LNCaP clone FGC (cell line): ENCODE results near the gene HIVEP3.

Experiments used
- DNase-seq: peaks from one replicate; pipeline ENCODE4 v3.0.0-alpha.2; 2011; ENCODE audit warnings: low read depth
- H3K4me3 ChIP-seq: 2 replicates; pipeline ENCODE4 v1.5.1; 2011; ENCODE audit warnings: mild to moderate bottlenecking, low read depth, low read length, control low read depth
- TF ChIP-seq, protein P1 (sequence below): IDR thresholded peaks from 2 replicates; pipeline ENCODE4 v1.5.1; 2012; ENCODE audit warnings: mild to moderate bottlenecking; ENCODE audit not compliant: control insufficient read depth, insufficient read depth; ENCODE audit errors: extremely low read depth

HIVEP3 gene

DNA sequence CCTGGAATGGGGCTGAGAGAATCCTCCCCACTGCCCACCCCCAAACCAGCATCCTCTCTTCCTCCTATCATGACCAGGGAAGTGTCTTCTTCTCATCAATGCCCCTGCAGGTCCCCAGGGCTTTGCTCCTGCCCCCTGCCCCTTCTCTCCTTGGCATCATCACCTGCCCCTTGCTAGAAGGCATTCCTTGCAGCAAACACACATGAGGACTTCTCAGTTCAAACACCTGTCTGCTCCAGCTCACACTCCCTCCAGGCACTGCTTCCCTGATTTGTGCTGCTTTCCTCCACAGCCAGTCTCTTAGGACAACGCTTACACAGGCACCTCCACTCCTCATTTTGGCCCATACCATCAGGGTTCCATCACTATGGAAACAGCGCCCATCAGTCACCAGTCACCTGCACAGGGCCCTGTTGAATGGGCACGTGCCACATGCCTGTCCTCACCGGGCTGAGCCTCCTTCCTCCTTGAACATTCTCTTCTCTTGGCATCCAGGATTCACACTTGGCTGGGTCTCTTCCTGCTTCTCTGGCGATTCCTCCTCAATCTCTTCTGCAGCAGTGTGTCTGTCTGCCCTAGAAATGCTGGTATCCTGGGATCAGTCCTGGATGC lies 352.3 kb downstream of the HIVEP3 start:
- no peak overlapping the region for H3K4me3 ChIP-seq
- no peak for DNase-seq
- TF ChIP-seq, protein P1, sequence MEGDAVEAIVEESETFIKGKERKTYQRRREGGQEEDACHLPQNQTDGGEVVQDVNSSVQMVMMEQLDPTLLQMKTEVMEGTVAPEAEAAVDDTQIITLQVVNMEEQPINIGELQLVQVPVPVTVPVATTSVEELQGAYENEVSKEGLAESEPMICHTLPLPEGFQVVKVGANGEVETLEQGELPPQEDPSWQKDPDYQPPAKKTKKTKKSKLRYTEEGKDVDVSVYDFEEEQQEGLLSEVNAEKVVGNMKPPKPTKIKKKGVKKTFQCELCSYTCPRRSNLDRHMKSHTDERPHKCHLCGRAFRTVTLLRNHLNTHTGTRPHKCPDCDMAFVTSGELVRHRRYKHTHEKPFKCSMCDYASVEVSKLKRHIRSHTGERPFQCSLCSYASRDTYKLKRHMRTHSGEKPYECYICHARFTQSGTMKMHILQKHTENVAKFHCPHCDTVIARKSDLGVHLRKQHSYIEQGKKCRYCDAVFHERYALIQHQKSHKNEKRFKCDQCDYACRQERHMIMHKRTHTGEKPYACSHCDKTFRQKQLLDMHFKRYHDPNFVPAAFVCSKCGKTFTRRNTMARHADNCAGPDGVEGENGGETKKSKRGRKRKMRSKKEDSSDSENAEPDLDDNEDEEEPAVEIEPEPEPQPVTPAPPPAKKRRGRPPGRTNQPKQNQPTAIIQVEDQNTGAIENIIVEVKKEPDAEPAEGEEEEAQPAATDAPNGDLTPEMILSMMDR, result no peak

DNA sequence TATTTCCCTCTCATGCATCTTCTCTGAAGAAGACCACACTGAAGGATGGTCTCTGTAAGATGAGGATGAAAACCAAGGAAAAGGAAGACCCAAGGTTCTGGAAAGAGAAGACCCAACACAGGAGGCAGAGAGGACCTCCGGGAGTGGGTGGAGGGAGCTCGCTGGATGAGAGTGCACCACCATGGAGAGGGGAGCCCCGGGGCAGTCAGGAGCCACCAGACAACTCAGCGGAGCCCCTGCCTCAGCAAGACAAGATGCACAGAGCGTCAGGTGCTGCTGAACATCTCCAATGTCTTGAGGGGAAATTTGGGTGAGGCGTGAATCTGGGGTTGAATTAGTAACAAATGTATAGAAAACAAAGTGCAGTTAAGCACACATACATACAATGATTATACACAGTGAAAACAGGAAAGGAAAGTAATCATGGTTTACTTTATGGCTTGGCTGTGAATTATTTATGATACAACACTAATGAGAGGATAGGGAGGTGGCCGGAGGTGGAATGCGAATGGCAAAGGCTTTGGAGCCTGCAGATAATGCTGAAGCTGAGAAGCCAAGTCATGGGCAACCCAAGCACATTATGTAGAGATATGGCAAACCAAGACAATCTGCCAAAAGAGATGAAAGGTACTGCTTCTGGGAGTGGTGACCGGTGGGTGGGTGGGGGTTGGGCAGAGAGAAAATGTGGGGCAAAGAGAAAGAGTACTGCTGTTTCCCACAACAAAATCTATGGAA lies 353.8 kb downstream of the HIVEP3 start:
- TF ChIP-seq, protein P1, result no peak
- DNase-seq, result no peak
- H3K4me3 ChIP-seq, result no peak overlapping the region

- DNase-seq, result no peak
- H3K4me3 ChIP-seq, result no peak overlapping the region
- TF ChIP-seq, protein P1, result no peak
These were observed 356.4 kb downstream of the HIVEP3 start for GRCh38 chr1:41562328-41562727.

DNA sequence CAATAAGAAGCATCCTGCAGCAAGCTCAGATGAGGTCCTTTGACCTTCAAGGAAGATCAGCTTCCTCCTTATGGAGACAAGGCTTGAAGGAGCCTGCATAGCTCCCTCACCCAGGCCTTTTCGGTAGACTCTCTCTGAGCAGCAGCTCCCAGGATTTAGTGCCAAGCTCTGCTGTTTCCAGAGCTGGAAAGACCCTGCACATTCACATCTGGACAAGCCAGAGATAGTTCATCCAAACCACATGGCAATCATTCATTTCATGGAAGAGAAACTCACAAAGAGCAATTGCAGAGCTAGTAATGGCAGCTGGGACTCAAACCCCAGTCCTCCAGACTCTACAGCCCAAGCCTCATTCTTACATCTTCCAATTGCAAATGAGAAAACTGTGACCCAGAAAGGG lies 357.8 kb downstream of the HIVEP3 start:
- TF ChIP-seq, protein P1, result no peak
- DNase-seq, result no peak
- no peak overlapping the region for H3K4me3 ChIP-seq

GRCh38 chr1:41560496-41560895 lies 358.2 kb downstream of the HIVEP3 start:
- DNase-seq, result no peak
- TF ChIP-seq, protein P1, result no peak
- H3K4me3 ChIP-seq, result no peak overlapping the region

- no peak overlapping the region for H3K4me3 ChIP-seq
- no peak for DNase-seq
- TF ChIP-seq, protein P1, result no peak
These were observed 359.4 kb downstream of the HIVEP3 start for GRCh38 chr1:41559331-41559730.
